Heart left ventricle (tissue), 13 donors: ENCODE results near the gene SETD3.

ENCODE experiments used
- POLR2A ChIP-seq, 2 donors: fragments of 450-650 bp; IDR thresholded peaks; one replicate each; pipeline ENCODE4 v1.6.1; 2017; ENCODE audit warnings: antibody characterized with exemption in 2 of 2, mild to moderate bottlenecking in 2 of 2, moderate library complexity in 2 of 2
- TF ChIP-seq, protein P1 (sequence below), 12 donors: fragments of 200-600 bp; sonication (generic) in 4 of 12; IDR thresholded peaks; one replicate each; pipeline versions ENCODE4 v1.5.0 to v1.8.0; 2018 to 2022; ENCODE audit warnings: antibody characterized with exemption in 12 of 12, mild to moderate bottlenecking in 5 of 12
- donor health status: ischemic (EF 13 %, LVEDD 7.1; RV severe dilation, severe dysfunction).
- donor health status: DM: no; HTN: yes; CAD: no.
- donor health status: DM: no; HTN: no; CAD: no.
- donor health status: ischemic (EF 25% LVEDD 6.9; RV normal size, moderate dysfunction).
- donor health status: ischemic (EF 25% LVEDD 5.7; RV mildly dilated, moderate dysfunction).
- donor health status: ischemic (EF 35%, LVEDD 5.7; RV mildly dilated, moderate dysfunction).
- donor health status: nonischemic (EF 11% LVEDD 7.7; RV severe dilation, severe dysfunction).
- donor health status: DM: yes; HTN: yes; CAD: no.
- donor health status: PGD.
- donor health status: ischemic (EF 29% LVEDD 5.4; RV normal size, mild dysfunction).
- donor health status: nonischemic (EF 23%, LVEDD 6.1; RV moderate dilation, normal function).

DNA sequence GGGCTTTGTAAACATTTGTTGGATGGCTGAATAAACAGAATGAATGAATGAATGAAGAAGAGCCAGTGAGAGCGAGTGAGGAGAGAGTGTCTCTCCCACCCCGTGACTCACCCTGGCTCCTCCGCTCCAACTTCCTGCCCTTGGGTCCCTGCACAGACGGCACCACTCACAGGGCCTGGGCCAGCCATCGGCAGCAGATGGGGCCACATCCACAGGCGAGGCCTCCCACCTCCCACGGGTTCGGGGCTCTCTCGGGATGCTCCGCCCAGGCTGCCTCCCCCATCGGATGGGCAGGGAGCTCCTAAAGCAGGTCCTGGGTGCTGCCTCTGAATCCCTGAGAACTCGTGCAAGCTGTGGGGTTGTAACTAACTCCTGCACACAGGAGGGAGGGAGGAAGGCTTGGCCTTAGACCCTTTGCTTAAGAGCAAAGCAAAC lies 41.8 kb upstream of the SETD3 start:
- TF ChIP-seq, protein P1, sequence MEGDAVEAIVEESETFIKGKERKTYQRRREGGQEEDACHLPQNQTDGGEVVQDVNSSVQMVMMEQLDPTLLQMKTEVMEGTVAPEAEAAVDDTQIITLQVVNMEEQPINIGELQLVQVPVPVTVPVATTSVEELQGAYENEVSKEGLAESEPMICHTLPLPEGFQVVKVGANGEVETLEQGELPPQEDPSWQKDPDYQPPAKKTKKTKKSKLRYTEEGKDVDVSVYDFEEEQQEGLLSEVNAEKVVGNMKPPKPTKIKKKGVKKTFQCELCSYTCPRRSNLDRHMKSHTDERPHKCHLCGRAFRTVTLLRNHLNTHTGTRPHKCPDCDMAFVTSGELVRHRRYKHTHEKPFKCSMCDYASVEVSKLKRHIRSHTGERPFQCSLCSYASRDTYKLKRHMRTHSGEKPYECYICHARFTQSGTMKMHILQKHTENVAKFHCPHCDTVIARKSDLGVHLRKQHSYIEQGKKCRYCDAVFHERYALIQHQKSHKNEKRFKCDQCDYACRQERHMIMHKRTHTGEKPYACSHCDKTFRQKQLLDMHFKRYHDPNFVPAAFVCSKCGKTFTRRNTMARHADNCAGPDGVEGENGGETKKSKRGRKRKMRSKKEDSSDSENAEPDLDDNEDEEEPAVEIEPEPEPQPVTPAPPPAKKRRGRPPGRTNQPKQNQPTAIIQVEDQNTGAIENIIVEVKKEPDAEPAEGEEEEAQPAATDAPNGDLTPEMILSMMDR (IDR thresholded peaks at IDR 0.05): no peak
- no peak for TF ChIP-seq POLR2A (IDR thresholded peaks at IDR 0.05)
